Measurements from ENCODE around the gene EBF4.

EBF4 gene

DNA sequence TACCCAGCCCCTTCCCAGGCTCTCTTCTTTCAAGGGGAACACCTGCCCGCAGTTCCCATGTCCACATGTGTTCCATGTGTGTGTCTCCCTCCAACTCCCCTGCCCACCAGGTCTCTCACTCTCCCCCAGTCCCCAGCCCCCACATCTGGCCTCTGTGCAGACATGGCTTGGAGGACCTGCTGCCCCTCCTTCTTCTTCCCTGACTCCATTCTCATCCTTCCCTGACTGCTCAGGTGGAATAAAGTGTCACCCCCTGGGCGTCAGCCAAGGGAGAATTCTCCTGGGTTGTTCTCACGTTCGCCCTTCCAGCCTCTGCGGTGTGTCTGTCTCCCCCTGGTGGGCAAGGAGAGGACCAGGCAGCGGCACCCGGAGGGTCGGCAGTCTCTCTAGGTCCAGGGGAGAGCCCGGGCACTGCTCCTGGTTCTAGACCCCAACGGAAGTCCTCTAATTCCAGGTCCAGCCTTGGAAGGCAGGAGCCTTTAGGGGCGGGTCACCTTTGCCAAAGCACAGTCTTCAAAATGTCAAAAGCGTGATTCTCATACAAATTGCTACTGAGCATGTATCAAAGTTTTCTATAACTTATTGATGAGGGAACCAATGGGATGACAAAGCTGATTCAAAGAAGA lies 50.5 kb downstream of the EBF4 start:
- peak; percentile 64 for DNase-seq (ENCODE audit: low read depth)

DNA sequence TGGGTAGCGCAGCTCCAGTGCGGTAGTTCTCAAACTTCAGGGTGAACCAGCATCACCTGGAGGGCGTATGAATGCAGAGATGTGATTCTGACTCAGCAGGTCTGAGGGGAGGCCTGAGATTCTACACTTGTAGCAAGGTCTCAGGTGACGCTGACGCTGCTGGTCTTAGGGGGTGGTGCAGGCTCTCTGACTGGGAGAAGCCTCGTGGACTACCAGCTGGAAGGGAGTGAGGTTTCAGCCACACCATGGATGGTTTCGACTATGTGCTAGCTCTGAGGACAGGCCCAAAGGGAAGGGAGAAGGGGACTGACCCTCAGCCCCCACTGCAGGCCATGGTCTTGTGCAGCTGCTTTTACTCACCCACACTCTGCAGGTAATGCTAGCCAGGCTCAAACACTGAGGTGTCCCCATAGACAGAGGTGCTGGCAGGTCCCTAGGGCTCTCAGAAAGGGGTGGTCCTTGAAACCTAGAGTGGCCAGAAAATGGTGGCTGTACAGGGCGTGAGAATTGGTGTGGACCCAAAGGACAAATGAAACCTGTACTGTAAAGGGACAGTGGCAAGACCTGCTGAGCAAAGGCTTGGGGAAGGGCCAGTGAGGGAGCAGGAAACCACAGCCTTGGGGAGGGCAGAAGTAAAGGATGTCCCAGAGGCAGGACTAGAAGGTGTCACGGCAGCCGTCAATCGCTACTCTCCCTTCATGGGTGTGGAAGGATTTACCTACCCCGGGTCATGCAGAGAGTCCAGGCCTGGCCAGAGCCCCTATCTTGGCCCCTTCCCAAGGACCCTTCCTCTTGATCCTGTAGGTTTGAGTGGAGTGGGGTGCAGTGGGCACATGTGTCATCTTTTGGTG lies 52.7 kb downstream of the EBF4 start:
- no peak for DNase-seq (ENCODE audit: low read depth)

DNA sequence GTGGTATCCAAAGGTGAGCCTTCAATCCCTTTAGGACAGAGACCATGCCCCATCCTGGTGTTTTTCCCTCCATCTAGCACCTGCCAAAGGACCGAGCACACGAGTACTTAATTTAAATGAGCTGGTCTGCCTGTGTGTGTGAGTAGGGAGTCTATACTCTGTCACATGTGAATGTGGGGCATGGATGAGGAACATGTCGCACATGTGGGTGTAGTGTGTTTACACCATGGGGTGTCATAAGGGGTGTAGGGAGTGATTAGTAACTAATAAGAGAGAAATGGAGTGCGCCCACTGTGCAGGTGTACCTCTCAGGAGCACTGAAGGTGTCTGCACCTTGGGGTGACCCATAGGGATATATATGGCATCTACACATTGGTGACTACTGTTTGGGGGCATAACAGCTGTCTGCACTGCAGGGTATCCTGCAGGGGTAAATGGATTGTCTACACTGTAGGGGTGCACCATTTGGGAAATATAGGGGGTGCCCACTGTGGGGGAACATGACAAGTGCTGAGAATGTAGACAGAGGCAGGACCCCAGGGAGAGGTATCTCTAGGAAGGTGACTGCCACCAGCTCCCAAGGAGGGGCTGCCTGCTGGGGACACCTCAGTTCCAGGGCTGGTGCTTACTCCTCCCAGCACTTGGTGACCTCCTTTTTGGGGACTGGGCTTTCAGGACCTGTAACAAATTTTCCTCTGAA lies 53.5 kb downstream of the EBF4 start:
- DNase-seq (ENCODE audit: low read depth): no peak

DNA sequence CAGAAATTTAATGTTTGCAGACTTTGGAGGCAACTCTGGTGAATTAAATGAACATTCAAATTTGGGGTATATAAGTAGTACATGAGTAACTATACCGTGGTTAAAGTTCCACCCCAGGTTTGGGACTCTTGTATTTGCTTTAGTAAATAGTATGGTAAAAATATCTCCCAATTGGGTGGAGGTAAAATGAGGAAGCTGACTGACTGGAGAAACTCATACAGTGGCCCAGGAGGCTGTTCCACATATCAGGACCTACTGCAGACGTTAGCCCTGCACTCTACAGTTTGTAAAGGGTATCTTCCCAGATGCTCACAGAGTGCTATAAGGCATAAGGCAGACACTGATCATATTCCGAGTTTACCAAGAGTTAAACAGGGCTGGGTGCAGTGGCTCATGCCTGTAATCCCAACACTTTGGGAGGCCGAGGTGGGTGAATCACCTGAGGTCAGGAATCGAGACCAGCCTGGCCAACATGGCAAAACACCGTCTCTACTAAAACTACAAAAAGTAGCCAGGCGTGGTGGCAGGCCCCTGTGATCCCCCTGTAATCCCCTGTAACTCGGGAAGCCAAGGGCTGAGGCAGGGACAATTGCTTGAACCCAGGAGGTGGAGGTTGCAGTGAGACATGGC lies 54.2 kb downstream of the EBF4 start:
- no peak for DNase-seq (ENCODE audit: low read depth)

DNA sequence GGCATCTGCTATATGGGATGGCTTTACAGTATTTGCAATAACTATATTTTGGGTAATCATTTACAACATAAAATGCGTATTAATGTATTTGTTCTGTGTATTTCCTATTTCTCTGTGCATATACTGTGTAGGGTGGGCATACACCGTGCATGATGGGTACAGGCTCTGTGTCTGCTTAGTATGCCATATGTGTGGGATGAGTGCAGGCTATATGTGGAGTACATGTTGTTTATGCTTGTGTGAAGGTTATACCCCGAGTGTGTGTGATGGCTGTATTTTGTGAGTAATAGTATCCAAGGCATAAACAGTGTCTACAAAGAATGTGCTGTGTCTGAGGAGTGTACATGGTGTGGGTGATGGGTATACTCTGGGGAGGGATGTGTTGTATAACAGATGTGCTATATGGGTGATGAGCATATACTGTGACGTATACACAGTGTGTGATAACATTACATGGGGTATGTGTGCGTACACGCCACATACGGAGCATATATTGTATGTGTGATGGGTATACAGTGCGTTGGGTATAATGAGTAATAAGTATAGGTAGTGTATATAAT lies 55.2 kb downstream of the EBF4 start:
- no peak for DNase-seq (ENCODE audit: low read depth)

DNA sequence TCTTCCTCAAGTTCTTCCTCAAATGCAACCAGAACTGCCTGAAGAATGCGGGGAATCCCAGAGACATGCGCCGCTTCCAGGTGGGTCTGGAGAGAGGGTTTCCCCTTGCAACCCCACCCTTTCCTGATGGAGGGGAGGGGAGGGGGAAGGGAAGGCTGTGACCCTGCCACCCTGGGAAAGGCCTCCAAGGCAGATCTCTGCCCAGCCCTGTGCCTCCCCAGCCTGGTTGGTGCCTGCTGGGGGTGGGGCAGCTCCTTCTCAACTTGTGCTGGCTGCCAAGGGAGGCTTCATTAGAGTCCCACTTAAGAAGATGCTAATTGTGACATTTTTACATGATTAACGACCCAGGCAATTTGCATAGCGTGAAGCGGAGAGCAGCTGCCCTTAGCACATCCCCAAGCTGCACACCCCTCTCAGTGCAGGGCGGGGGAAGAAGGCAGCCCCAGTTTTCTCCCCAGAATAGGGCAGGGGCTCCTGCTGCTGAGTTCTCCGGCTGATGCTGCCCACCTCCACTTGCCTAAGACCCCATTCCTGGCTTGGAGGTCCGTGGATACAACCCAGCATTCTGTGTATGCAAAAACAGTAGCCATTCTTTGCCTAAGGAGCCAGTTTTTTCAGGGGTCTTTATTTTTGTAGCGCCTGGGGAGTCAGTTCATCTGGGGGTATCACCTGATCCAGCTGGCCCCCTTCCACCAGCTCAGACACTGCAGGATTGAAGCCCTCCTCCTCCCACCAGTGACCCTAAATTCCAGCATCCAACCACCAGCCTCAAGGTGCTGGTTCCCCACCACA lies 56.2 kb downstream of the EBF4 start:
- DNase-seq (ENCODE audit: low read depth): no peak

DNA sequence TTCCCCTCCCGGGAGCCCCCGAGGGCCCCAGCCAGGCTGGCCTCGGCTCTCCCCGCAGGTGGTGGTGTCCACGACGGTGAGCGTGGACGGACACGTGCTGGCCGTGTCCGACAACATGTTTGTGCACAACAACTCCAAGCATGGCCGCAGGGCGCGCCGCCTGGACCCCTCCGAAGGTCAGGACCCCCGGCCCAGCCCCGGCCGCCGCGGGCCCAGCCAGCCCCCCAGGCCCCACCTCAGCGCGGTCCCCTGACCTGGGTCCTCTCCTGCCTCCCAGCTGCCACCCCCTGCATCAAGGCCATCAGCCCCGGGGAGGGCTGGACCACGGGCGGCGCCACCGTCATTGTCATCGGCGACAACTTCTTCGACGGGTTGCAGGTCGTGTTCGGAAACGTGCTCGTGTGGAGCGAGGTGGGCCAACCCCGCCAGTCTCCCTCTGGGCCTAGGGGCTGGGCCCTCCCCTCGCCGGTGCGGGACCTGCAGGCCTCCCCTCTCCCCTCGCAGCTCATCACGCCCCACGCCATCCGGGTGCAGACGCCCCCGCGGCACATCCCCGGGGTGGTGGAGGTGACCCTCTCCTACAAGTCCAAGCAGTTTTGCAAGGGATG lies 56.9 kb downstream of the EBF4 start:
- DNase-seq (ENCODE audit: low read depth): no peak

DNA sequence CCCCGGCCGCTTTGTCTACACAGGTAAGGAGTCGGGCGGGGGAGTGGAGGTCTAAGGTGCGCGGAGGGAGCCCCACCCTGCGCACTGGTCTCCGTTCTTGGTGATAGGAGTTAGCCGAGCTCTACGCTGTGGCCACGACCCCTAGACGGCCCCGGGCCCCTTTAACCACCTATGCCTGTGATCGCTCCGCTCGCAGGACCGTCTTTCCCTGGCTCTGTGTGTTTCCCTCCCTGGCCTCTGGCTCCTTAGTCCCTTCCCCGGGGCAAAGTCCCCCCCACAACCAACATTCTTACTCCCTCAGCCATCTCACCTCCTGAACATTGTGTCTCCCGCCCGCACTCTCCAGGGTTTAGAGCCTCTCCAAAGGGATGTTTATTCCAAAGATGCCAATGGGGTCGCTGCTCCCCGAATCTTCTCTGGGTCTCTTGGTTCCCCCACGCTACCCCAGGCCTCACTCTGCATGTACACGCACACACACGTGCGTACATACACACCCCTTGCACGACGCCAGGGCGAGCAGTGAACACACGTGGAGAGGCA lies 57.4 kb downstream of the EBF4 start:
- no peak for DNase-seq (ENCODE audit: low read depth)

DNA sequence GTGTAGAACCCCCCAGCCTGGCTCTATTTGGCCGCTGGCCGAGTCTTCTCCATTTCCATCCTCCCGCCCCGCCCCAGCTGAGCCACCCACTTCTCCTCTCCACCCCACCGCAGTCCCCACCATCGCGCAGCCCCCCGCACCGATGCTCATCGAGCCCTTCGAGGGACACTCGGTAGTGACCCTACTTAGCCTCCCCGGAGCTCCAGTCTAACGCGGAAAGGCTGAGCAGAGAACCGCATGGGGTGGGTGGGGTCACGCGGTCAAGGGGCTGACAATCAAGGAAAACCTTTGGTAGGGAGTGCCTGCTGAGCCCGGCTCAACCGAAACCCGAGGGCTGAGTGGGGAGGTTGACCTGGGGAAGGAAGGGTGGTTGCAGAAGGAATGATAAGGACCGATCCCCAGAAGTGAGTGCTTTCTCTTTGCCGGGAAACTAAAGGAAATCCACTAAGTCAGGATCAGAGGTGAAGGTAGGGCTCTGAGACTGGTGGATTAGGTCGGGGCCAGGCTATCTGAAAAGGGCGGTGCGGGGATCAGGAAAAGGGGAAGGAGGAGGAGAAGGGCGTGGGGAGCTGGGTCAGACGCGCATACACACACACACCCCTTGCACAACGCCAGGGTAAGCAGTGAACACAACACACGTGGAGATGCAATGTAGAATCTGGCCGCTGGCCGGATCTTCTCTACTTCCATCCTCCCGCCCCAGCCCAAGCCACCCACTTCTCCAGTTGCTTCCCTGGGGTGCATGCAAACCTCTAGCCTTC lies 58.1 kb downstream of the EBF4 start:
- no peak for DNase-seq (ENCODE audit: low read depth)

DNA sequence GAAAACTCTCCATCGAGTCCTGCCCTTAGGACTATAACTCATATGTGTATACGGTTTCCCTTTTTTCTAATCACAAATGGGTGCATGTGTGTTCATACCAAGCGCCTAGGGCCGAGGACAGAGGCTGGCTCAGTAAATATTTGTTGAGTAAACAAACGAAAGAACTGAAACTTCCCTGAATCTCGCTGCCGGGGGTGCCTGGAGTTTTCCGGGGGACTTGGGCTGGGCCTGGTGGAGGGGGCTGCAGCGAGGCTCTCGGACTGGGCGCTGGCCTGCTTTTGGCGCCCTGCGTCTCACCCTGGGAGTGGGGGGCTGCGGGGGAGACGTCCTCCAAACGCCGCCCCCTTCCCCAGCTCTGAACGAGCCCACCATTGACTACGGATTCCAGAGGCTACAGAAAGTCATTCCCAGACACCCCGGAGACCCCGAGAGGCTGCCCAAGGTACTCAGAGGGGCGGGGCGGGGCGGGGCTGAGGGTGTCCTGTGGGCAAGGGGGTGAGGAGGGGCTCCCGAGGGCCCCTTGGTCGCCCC lies 58.8 kb downstream of the EBF4 start:
- DNase-seq (ENCODE audit: low read depth): no peak

DNA sequence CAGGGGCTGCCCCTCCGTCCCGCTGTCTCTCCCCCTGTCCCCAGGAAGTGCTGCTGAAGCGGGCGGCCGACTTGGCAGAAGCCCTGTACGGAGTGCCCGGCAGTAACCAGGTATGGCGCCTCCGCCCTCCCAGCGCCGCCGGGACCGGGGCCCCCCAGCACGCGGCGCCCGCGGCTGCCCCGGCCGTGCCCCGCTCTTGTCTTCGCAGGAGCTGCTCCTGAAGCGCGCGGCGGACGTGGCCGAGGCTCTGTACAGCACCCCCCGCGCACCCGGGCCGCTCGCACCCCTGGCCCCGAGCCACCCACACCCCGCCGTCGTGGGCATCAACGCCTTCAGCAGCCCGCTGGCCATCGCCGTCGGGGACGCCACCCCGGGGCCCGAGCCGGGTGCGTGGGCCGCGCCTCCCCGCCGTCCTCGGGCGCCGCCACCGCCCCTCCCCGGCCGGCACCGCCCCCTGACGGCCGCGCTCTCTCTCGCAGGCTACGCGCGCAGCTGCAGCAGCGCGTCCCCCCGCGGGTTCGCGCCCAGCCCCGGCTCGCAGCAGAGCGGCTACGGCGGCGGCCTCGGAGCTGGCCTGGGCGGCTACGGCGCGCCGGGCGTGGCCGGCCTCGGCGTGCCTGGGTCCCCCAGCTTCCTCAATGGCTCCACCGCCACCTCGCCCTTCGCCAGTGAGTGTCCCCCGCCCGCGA lies 59.4 kb downstream of the EBF4 start:
- DNase-seq (ENCODE audit: low read depth): peak; percentile 35

DNA sequence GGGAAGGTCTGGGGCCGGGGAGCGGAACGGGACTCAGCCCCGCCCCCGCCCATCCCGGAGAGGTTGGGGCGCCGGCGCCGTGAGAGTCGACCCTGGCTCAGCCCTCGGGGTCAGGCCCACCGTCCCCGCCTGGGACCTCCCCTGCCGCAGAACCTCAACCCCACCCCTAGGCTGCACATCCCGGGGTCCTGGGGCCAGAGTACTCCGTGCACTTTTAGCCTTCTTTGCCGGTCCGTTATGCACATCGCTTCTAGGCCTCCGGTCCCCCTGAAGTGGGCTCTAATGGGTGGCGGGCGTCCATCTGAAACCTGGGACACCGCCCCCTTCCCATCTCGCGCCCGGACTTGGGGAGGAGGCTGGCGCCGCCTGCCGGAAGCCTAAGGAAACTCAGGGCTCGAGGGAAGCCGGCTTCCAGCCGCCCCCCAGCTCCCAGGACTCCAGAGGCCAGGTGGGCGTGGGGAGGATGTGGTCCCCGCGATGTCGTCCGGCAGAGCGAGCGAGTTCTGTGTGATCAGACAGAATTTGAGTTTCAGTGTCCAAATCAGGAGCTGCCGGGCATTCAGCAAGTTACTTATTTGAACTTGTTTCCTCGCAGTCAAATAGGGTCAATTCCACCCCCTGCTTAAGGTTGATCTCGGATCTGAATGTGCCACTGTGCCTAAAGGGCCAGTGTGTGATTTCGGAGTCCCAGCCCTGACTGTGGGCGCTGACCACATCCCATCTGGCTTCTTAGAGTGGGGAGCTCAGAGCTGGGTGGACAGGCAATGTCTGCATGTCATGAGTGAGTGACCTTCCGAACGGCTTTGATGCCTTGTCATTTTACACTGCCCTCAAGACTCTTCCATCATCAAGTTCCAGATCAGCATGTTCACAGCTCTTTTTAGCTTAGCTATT lies 60.2 kb downstream of the EBF4 start:
- DNase-seq (ENCODE audit: low read depth): no peak

DNA sequence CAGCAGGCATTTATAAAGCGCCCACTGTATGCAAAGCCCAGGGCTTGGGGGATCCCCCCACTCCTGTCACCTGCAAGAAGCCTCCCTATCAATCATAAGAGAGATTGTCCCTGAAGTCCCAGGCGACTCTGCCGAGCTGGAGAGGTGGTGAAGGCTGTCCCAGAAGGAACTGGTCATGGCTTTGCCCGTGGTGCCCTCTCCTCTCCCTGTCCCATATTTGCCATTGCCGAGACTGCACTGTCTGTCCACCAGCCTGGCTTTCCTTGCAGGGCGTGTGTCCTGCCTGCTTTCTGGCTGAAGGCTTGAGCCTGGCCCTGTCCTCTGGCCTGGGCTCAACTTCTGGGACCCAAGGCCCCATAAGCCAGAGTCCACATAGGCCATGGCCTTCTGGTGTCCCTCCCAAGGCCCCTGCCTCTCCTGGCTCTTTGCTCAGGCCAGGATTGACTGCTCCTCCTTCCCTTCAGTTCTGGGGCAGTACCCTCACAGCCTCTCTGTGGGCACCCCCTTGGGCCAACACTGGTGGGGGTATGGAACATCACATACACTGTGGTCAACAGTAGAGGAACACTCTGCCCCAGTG lies 61.0 kb downstream of the EBF4 start:
- DNase-seq (ENCODE audit: low read depth): no peak

DNA sequence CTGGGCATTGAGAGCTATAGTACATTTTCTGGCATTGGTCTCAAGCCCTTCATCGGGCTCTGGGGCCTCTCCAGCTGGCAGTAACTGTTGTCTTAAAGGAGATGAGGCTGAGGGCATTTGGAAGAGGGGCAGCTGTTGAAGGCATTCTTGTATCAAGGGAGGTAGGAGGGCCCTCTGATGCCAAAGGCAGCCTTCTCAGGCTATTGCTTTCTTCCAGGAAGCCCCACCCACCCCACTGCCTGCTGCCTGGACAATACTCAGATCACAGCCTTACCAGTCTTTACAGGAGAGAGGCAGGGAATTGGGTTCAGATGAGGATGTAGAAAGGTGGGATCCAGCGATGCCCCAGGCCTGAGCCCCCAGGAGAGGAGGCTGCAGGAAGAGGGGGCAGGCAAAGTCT lies 61.8 kb downstream of the EBF4 start:
- DNase-seq (ENCODE audit: low read depth): no peak

DNA sequence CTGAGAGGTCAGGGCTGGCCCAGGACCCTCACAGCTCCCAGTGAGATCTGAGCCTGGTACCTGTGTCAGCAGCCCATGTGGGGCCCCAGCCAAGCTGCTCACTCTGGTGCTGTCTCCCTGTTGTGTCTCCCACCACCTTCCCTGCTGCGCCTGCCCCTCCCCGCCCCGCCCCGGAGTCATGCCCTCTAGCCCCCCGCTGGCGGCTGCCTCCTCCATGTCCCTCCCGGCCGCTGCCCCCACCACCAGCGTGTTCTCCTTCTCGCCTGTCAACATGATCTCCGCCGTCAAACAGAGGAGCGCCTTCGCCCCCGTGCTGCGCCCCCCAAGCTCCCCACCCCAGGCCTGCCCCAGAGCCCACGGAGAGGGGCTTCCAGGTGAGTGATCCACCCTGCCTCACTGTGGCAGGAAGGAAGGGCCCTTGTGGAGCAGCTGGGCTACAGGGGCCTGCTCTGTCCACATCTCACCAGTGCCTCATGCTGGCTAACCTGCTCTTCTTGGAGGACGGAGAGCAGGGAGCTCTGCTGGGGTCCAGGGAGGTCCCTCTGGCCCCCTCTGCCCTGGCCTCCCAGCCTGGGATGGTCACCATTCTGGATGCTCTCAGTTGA lies 63.0 kb downstream of the EBF4 start:
- DNase-seq (ENCODE audit: low read depth): no peak

DNA sequence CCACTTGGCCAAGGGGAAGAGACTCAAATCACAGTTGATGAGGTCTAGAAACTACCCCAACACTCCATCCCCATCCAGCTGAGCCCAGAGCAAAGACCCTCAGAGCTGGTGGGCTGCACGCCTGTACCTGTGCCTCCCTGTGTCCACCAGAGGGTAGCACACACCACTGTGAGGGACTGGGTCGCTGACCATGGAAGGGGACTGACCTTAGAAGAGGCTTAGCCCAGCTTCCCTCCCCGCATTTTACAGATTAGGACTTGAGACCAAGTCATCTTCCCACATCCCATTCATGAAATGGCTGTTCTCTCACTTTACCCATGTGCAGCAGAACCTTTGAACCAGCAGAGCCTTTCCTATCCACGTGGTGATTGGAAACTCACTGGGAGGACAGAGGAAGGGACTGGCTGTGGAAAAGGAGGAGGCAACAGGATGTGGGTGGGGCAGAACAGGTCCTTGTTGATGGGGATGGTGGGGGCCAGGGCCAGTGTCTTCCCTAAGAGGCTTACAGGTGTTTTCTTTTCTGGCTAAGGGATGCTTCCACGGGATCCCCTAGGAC lies 63.6 kb downstream of the EBF4 start:
- no peak for DNase-seq (ENCODE audit: low read depth)

DNA sequence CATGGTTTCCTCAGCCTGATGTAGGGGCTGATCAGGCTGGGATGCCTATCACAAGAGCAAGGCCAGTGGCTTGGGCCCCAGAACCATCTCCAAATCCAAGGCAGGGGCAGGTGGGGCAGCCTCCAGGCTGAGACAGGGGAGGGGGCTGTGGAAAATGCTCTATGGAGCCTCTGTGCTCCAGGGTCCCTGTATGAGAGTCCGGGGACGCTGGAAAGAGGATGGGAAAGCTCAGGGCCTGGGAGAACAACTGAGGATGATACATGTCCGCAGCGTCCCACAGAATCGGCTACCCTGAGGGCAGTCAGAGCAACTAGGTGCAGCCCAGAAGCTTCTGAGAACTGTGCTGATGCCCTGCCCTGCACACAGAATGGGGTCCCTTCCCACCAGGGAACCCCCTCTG lies 64.4 kb downstream of the EBF4 start:
- DNase-seq (ENCODE audit: low read depth): no peak

All from stimulated activated CD4-positive, alpha-beta T cell treated with anti-CD3 and anti-CD28 coated beads, Interleukin-2, amount 100 ng/mL, for 4 hours (primary cell).